BLaER1 (cell line): Measurements from ENCODE around the gene PHF12.

Experiments
- H3K27ac ChIP-seq: shearing (Covaris generic); formaldehyde crosslinking; 2 replicates; pipeline ENCODE4 v1.8.1; 2022
- H3K27me3 ChIP-seq: shearing (Covaris generic); formaldehyde crosslinking; 2 replicates; pipeline ENCODE4 v1.8.1; 2022
- H3K36me3 ChIP-seq: shearing (Covaris generic); formaldehyde crosslinking; 2 replicates; pipeline ENCODE4 v1.8.1; 2022
- H3K4me1 ChIP-seq: shearing (Covaris generic); formaldehyde crosslinking; 2 replicates; pipeline ENCODE4 v1.8.1; 2022
- H3K4me2 ChIP-seq: shearing (Covaris generic); formaldehyde crosslinking; 2 replicates; pipeline ENCODE4 v1.8.1; 2022
- H3K4me3 ChIP-seq: shearing (Covaris generic); formaldehyde crosslinking; 2 replicates; pipeline ENCODE4 v1.8.1; 2022
- H3K9ac ChIP-seq: shearing (Covaris generic); formaldehyde crosslinking; 2 replicates; pipeline ENCODE4 v1.8.1; 2022
- H3K9me3 ChIP-seq: shearing (Covaris generic); formaldehyde crosslinking; 2 replicates; pipeline ENCODE4 v1.8.1; 2022
- H4K20me1 ChIP-seq: shearing (Covaris generic); formaldehyde crosslinking; 2 replicates; pipeline ENCODE4 v1.8.1; 2022
- Cebpa-rat ChIP-seq: shearing (Covaris generic); IDR thresholded peaks from 2 replicates; pipeline ENCODE4 v1.8.1; 2022

Gene PHF12

GRCh38 chr17:28989028-28989427 is 37.7 kb upstream of the PHF12 start:
- Histone ChIP-seq H3K27me3 (no peaks in the 10 kb centered on the region), H3K27ac (no peak overlapping the region)

GRCh38 chr17:28988475-28988874 is 37.2 kb upstream of the PHF12 start:
- Histone ChIP-seq H3K9ac (no peak overlapping the region), H3K4me2 (no peak overlapping the region), H3K9me3 (no peaks in the 10 kb centered on the region), H4K20me1 (no peaks in the 10 kb centered on the region), H3K4me1 (peaks cover 45% of the 10 kb centered on the region), H3K36me3 (no peaks in the 10 kb centered on the region), H3K27ac (no peak overlapping the region), H3K27me3 (no peaks in the 10 kb centered on the region), H3K4me3 (no peak overlapping the region)
- TF ChIP-seq Cebpa-rat, result no peak

More at GRCh38 chr17:28989028-28989427, 37.7 kb upstream of the PHF12 start:
- Histone ChIP-seq H3K4me3 (no peak overlapping the region), H3K4me2 (no peak overlapping the region), H3K9me3 (no peaks in the 10 kb centered on the region), H3K9ac (no peak overlapping the region), H3K4me1 (peaks cover 40% of the 10 kb centered on the region), H4K20me1 (no peaks in the 10 kb centered on the region), H3K36me3 (no peaks in the 10 kb centered on the region)
- no peak for TF ChIP-seq Cebpa-rat

GRCh38 chr17:28986714-28987655 is 35.7 kb upstream of the PHF12 start:
- H3K36me3 ChIP-seq, result no peaks in the 10 kb centered on the region
- H3K9me3 ChIP-seq, result no peaks in the 10 kb centered on the region
- H3K27me3 ChIP-seq, result no peaks in the 10 kb centered on the region
- TF ChIP-seq Cebpa-rat, result no peak
- peaks cover 60% of the 10 kb centered on the region for H3K4me1 ChIP-seq
- peak overlapping the region; percentile 84 for H3K27ac ChIP-seq
- H4K20me1 ChIP-seq, result no peaks in the 10 kb centered on the region
- peak overlapping the region; percentile 94 for H3K4me2 ChIP-seq
- peak overlapping the region; percentile 30; the same call in 1 of the 2 replicates for H3K9ac ChIP-seq
- peak overlapping the region; percentile 46; the same call in 1 of the 2 replicates for H3K4me3 ChIP-seq

DNA sequence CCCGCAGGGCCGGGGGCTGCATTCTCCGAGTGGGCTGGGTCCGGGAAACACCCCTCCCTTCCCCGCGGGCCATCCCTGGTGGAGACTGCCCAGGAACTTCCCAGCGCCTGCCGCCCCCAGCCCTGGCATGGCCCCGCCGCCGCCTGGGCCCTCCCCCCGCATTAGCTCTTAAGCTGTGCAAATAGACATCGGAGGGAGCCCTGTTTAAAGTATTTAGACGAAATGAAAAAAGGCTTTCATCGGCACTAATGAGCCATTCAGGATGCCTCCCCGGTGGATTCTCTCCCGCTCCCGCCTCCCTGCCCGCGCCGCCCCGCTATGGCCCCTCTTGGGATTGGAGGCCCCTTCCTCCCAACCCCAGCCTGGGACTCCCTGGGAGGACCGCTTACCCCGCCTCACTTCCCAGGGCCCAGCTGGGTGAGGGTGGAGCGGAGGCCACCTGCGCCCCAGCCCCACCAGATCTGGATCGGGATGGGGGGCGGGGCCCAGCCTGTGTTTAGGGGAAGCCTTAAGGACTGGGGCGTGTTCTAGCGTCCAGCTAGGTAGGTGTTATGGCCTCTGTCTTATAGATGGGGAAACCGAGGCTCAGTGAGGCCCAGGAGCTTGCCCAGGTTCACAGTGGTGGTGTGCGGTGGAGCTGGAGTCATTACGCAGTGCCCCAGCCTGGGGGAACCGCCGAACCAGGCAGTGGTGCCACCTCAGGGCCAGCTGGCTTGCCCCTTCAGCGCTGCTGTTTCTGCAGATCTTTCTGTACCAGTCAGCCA is 34.8 kb upstream of the PHF12 start:
- Histone ChIP-seq H3K4me2 (peak overlapping the region; percentile 94), H3K9me3 (no peaks in the 10 kb centered on the region), H3K4me1 (peaks cover 69% of the 10 kb centered on the region), H3K27me3 (no peaks in the 10 kb centered on the region), H3K36me3 (no peaks in the 10 kb centered on the region), H3K27ac (peak overlapping the region; percentile 84), H3K9ac (peak overlapping the region; percentile 30), H4K20me1 (no peaks in the 10 kb centered on the region), H3K4me3 (peak overlapping the region; percentile 46)
- TF ChIP-seq Cebpa-rat, result no peak

GRCh38 chr17:28983286-28984230 is 32.2 kb upstream of the PHF12 start:
- Histone ChIP-seq H3K4me2 (peak overlapping the region; percentile 94), H3K36me3 (no peaks in the 10 kb centered on the region), H3K27me3 (no peaks in the 10 kb centered on the region), H3K27ac (peak overlapping the region; percentile 84), H3K9ac (peak overlapping the region; percentile 64; the same call in 1 of the 2 replicates), H3K4me1 (peaks cover 89% of the 10 kb centered on the region), H3K9me3 (no peaks in the 10 kb centered on the region), H4K20me1 (no peaks in the 10 kb centered on the region), H3K4me3 (no peak overlapping the region)
- no peak for TF ChIP-seq Cebpa-rat

GRCh38 chr17:28982131-28982793 is 30.9 kb upstream of the PHF12 start:
- H3K9me3 ChIP-seq, result no peaks in the 10 kb centered on the region
- peak overlapping the region; percentile 94 for H3K4me2 ChIP-seq
- TF ChIP-seq Cebpa-rat, result no peak
- no peaks in the 10 kb centered on the region for H3K36me3 ChIP-seq
- H4K20me1 ChIP-seq, result no peaks in the 10 kb centered on the region
- 0 out of 2 replicates have a peak overlapping the region, but pooled peaks have one; percentile 5 for H3K4me3 ChIP-seq
- H3K4me1 ChIP-seq, result peaks cover 95% of the 10 kb centered on the region
- H3K27ac ChIP-seq, result peak overlapping the region; percentile 84
- peak overlapping the region; percentile 64; the same call in 1 of the 2 replicates for H3K9ac ChIP-seq
- H3K27me3 ChIP-seq, result no peaks in the 10 kb centered on the region

DNA sequence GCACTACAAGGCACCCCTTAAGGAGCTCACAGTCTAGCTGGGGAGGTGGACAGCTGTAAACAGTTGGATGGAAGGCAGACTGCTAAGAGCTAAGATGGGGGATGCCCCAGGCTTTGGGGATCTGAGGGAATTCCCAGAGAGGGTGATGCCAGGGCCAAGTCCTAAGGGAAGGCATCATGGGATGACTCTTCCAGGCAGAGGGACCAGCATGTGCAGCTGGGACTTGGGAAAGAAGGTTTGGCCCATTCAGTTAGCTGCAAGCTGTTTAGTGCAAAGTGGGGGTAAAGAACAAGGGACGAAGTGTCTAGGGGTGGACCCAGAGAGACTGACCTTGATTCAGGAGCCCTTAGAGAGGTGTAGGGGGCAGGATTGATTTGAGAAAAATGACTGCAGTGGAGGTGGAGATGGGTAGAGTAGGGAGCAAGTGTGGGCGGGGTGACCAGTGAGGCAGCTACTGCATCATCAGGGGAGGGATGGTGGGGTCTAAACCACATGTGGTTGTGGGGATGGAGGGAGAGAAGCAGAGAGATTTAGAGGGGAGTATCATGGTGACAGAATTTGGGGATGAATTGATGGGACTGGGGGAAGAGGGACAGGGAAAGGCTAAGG is 27.1 kb upstream of the PHF12 start:
- TF ChIP-seq Cebpa-rat, result no peak
- H4K20me1 ChIP-seq, result no peaks in the 10 kb centered on the region
- no peaks in the 10 kb centered on the region for H3K9me3 ChIP-seq
- H3K9ac ChIP-seq, result no peak overlapping the region
- peak overlapping the region; percentile 83 for H3K4me2 ChIP-seq
- peak overlapping the region; percentile 74 for H3K27ac ChIP-seq
- H3K36me3 ChIP-seq, result no peaks in the 10 kb centered on the region
- no peaks in the 10 kb centered on the region for H3K27me3 ChIP-seq
- peaks cover 84% of the 10 kb centered on the region for H3K4me1 ChIP-seq
- no peak overlapping the region for H3K4me3 ChIP-seq

DNA sequence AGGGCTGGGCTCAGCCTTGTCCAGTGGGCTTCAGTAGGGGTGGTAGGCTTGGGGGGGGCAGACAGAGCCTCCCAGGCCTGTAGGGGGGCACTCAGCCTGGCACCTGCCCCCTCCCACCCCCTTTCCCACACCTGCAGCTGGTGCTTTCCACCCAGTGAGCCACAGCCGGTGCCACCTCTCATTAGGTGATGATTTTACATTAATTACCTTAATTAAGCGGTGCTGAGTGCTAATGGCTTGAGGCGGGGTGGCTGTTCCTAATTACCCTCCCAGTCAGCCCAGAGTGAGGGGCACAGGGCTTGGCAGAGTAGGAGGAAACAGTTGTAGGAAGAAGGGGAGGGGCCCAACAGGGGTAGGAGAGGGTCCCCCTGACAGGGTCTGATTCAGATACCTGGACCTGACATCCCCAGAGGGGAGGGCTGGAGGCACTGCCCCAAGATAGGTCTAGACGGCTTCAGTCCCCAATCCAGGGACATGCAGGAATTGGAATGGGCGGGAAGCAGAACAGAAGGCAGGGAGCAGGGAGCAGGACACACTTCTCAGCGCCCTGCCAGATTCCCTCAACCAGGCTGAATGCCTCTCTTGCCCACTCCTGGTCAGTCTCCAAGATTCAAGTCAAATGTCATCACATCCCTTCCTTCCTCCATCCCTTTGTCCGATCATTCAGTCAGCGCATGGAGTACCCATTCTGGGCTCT is 26.5 kb upstream of the PHF12 start:
- Histone ChIP-seq H3K4me1 (peaks cover 82% of the 10 kb centered on the region), H4K20me1 (no peaks in the 10 kb centered on the region), H3K4me3 (no peak overlapping the region), H3K27ac (peak overlapping the region; percentile 74), H3K36me3 (no peaks in the 10 kb centered on the region), H3K9ac (peak overlapping the region; percentile 48; the same call in 1 of the 2 replicates), H3K27me3 (no peaks in the 10 kb centered on the region), H3K4me2 (peak overlapping the region; percentile 83), H3K9me3 (no peaks in the 10 kb centered on the region)
- TF ChIP-seq Cebpa-rat, result no peak
